CD4-positive, alpha-beta T cell treated with Interleukin-6 for 4 hours (primary cell): ENCODE data around the gene MAGIX.

Source experiments
- DNase-seq: peaks from one replicate; pipeline ENCODE4 v3.0.0-alpha.2; 2020; ENCODE audit warnings: mixed read lengths

The MAGIX gene

DNA sequence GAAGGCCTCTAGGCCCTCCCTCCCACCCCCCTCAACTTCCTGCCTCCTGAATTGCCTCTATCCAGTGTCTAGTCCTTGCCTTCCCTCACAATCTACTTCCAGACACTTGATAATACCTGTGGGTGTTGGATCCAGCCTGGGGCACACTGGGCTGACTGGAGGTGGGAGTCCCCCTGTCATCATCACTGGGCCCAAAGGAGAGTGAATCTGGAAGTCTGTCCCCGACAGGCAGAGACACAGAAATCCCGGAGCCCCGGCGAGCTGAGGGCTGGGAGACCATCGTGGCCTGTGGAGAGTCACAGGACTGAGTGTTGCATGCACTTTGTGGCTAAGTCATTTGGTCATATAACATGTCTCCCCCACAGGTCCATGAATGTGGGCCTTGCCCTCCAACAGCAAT is 45.8 kb downstream of the MAGIX start:
- no peak for DNase-seq

DNA sequence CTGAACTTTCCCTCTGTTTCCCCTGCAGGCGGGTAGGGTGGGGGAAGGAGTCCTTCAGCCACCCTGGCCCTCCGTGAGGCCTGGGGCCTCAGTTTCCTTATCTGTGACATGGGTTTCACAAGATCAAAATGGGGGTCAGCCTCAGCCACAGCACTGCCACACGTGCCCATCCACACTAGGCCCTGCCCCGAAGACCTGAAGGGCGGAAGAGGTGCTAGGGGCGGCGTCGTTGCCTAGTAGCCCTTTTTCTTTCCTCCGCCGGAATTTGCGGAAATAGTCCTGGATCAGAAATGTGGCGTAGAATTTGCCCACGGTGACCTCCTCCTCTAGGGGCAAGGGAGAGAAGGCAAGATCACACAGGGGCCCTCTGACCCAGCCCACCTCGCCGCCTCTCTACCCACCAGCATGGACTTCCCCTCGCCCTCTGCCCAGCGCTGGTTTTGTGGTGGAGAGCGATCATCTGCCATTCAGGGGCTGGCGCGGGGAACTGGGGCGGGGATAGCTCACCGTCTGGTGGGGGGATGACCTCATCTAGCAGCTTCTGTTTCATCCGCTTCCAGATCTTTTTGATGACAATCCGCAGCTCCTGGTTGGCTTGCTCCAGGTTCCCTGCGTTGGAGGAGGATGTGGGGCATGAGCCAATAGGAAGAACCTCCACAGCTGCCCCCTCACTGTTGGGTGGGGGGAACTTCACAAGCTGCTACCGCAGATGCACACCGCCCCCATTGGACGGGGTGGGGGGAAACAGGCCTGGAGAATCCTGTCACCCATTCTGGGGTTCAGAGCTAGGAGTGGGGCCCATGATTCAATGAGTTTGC is 47.1 kb downstream of the MAGIX start:
- no peak for DNase-seq

DNA sequence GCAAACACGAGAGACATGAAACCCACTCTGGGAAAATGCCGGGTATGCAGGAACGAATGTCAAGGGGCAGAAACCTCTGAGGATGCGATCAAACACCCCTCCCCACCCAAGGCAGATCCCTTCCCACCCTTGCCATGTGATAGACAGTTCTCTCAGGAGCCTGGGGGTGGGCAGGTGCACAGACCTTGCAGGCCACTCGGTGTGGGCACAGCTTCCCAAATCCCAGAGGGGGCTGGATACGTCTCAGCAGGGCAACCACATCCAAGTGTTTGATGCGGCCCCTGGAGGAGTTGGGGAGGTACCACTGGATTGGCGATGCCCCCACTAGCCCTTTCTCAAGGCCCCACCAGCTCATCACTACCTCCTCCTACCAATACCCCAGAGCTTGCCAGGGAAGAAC is 47.8 kb downstream of the MAGIX start:
- no peak for DNase-seq

DNA sequence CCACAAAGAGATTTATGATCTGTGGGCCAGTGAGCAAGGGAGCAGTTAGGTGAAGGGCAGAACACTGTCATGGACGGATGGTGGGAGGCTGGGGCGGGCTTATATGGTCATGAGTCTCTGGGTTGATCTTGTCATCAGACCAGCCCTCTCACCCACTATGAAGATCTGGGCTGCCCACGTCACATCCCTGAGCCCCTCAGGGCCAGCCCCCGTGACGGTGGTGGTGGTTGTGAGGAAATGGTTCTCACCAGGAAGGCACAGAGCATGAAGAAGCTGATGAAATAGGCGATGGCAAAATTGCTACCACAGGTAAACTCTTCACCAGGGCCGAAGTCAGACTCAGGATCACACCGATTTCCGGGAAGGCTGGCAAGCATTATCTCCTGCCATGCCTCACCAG is 48.5 kb downstream of the MAGIX start:
- no peak for DNase-seq

DNA sequence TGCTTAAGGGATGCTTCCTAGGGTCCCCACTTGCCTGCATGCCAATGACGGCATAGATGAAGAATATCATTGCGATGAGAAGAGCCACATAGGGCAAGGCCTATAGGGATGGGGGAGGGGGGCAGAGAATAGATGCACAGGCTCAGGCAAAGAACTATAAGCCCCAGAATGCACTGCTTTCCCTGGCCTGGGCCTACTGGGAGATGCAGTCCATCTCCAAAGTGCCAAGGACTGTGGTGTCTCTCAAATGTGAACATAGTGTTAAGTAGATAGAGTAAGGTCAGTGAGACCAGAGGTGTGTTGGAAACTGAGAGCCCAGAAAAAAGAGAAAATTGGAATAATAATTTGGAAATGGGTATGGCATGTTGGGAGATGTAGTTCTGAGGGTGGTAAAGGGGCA is 49.7 kb downstream of the MAGIX start:
- no peak for DNase-seq

DNA sequence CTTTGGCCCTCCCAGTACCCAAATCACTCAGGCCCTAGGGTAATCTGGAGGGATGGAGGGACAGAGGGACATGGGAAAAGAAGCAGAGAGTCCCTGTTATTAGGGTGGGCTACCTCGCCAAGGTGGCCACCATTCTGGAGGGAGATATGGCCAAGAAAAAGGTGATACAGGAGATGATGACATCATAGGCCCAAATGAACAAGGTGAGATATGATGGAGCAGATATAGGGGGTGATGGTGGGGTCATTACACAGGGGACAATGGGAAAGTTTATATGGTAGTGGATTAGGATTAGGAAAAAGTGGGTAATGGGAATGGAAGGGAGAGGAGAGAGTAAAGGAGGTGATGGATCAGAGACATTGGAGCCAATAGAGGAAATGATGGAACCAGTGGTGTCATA is 50.3 kb downstream of the MAGIX start:
- DNase-seq: no peak

DNA sequence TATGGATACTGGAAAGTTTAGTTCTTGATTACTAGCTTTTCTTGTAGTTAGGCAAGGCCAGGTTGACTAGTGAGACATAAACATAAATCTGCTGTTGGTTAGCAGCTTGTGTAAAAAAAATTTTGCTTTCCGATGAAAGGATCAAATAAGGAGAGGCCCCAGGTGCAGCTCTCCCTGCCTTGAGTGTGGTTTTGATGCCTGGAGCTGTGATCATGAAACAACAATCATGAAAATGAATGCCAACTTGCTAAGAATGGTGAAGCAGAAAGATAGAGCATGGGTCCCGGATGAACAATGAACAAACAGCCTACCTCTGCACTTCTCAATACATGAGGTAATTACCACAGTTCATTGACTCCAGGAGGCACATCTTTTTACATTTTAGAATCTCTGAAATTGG is 51.9 kb downstream of the MAGIX start:
- DNase-seq: no peak

DNA sequence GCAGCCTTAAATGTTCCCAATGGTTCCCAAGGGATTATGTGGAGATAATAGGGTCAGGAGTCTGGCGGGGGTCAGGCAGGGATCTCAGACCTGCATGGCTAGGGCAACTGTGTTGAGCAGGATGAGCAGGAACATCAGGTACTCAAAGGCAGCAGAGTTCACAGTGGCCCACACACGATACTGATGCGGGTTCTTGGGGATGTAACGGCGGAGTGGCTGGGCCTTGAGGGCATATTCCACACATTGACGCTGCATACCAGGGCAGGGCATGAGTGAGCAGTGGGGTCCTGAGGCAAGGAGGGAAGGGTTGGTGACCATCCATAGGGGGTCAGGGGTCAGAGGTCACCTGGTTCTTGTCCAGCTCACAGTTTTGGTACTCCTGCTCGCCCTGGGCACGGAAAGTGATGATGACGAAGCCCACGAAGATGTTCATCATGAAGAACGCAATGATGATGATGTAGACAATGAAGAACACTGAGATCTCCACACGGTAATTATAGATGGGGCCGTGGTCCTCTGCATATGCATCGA is 52.5 kb downstream of the MAGIX start:
- no peak for DNase-seq
